ENCODE measurements around the gene TNIK. TPM values are rescaled to one million over a fixed set of nuclear protein-coding genes. Genes with fewer than 3 reads are reported as not detected.
A peak's percentile ranks its signal among the peaks of the same experiment; 100 is the strongest.

The TNIK gene
- total and polyA plus RNA-seq, 5 donors: 8.1 to 27.4 (median 21.6) TPM

DNA sequence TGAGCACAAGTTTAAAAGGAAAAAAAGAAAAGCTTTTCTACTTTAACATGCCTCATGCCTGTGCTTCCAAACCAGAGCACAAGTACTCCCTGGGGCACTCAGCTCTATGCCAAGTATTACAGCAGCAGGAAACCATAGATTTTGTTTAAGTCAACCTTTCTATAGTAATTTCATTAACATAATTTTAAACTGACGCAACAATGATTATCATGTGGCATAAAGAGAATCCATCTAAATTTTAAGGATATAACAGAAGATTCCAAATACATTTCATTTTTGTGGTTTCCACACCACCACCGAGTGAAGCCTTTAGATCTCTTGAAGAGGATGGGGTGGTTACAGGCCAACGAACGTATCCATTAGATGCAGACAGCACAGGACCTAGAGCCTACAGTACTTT, 112.1 kb downstream of the TNIK start:
- Histone ChIP-seq H3K9me3 (ENCODE audit: control insufficient read depth, low read length) (no peaks in the 10 kb centered on the region), H3K27me3 (ENCODE audit: control insufficient read depth, insufficient read depth) (no peaks in the 10 kb centered on the region), H3K4me3 (ENCODE audit: low read length) (no peak overlapping the region), H3K4me1 (ENCODE audit: control insufficient read depth, insufficient read depth, low read length) (peaks cover 11% of the 10 kb centered on the region), H3K27ac (ENCODE audit: low read length) (no peak overlapping the region)
- DNase-seq: no peak
- no peak for ATAC-seq
- intact Hi-C loops (cut with DNase I): no loop called here
- 59% methylated on average over 4 of the region's 4 CpGs for WGBS

DNA sequence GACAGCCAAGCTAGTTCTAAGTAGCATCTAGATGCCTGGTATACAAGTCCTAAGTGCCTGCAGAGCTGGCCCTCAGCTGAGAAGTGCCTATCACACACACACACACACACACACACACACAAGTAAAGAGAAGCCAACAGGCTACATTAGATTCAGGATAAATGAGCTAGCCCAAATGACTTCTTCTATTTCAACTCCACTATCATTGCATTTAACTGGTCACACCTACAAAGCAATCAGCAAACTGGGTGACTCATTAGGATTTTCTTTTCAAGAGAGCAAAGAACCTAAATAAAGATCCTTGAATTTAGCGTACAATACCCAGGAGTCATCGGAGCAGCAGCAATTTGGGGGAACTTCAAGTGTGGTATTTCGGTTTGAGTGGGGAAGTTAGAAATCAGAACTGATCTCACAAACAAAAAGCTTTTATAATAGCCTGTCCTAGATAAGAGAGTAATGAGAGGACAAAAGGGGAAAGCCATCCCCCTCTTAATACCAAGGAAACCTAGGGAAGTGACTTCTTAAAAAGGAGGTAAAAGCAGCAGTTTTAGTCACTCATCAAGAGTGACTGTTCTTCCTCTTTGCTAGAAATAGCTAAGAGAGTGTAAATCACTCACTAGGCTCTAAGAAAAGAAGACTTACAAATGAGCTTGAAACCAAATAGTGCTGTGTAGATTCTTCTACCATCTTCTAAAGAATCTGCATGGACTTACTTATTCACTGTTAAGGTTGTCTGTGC, 112.7 kb downstream of the TNIK start:
- H3K27me3 ChIP-seq (ENCODE audit: control insufficient read depth, insufficient read depth): no peaks in the 10 kb centered on the region
- 44% methylated on average over 3 of the region's 3 CpGs for WGBS
- peak overlapping the region; percentile 27 for H3K27ac ChIP-seq (ENCODE audit: low read length)
- DNase-seq: no peak
- no peak overlapping the region for H3K4me3 ChIP-seq (ENCODE audit: low read length)
- peak; percentile 23 to 36 for ATAC-seq
- intact Hi-C loops (cut with DNase I): no loop called here
- peaks cover 11% of the 10 kb centered on the region for H3K4me1 ChIP-seq (ENCODE audit: control insufficient read depth, insufficient read depth, low read length)
- H3K9me3 ChIP-seq (ENCODE audit: control insufficient read depth, low read length): no peaks in the 10 kb centered on the region

DNA sequence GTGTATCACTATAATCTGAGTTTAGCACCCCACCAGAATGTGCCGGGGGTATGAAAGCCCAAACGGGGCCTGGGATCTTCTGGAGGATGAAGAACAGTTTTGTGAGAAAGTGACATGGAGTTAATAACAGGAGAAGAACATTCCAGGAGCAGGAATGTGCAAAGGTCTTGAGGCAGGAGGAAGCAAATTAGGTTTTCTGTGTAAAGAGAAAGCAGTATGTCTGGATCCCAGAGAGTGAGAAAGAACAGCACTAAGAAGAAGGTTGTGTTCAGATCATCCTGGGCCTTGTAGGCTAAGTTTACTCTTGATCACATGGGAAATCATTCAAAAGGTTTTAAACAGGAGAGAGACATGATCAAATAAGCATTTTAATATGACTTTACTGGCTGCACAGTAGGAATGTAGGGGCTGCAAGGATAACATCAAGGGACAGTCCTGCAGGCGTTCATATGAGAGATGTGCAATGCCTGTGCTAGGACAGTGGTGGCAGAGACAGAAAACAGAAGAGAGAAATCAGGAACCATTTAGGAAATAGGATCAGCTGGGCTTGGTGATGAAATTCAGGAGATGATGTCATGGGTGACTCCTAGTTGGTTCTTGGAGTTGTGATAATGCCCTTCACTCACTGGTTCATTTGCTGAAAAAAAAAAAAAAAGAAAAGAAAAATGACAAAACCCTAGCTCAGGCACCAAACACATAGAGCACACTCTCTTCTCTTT, 113.5 kb downstream of the TNIK start:
- intact Hi-C loops (cut with DNase I): no loop called here
- WGBS: 81% methylated on average over 3 of the region's 3 CpGs
- no peaks in the 10 kb centered on the region for H3K27me3 ChIP-seq (ENCODE audit: control insufficient read depth, insufficient read depth)
- H3K4me3 ChIP-seq (ENCODE audit: low read length): no peak overlapping the region
- H3K9me3 ChIP-seq (ENCODE audit: control insufficient read depth, low read length): no peaks in the 10 kb centered on the region
- H3K27ac ChIP-seq (ENCODE audit: low read length): no peak overlapping the region
- DNase-seq (no peak), ATAC-seq (peak; percentile 68 to 71)
- H3K4me1 ChIP-seq (ENCODE audit: control insufficient read depth, insufficient read depth, low read length): peaks cover 8% of the 10 kb centered on the region

DNA sequence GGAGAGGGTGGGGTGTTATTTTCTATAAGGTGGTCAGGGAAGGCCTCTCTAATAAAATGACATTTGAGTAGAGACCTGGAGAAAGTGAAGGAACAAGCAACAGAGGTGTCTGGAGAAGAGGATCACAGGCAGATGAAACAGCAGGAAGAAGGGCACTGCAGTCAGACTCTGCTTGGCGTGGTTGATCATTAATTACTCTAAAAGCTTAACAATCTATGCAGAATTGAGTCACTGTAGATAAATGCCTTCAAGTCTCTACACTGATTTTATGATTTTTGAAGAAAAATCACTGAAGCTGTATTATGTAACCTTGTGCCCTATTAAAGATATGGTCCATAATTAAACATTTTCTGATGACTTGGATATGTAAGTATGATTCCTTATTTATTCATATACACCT, 114.2 kb downstream of the TNIK start:
- 87% methylated on average over 1 of the region's 1 CpG for WGBS

DNA sequence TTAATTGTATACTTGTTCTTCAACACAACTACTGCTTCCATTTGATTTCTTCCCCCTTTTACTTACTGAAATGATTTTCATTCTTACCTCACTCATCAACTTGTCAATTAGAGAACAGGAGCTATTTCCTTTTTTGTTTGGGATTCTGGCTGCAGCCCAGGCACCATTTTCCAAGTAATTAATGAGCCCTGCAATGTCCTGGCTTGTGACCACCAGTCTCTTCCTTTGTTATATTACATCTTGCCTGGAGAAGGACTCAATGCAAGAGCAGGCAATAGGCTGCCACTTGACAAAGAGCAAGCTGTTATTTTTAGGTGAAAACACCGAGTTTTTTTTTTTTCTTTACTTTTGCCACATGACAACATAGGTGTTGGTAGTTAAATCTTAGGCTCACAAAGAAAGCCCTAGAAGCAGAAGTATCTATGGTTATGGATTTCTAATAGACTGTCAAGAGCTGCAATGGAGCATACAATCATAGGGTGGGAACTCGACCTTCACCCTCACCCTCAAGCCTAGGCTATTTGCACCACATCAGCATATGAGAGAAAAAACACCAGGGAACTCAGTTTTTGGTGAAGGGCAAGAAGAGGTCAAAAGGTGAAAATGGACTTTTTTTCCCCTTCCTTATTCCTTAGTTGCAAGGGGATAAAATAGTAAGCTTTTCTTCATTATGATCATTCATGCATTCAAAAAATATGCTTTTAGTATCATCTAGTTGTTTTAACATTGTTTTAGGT, 114.9 kb downstream of the TNIK start:
- ATAC-seq (no peak), DNase-seq (no peak)
- H3K9me3 ChIP-seq (ENCODE audit: control insufficient read depth, low read length): no peaks in the 10 kb centered on the region
- no peak overlapping the region for H3K27ac ChIP-seq (ENCODE audit: low read length)
- whole genome bisulfite sequencing: 65% methylated on average over 2 of the region's 2 CpGs
- no peaks in the 10 kb centered on the region for H3K27me3 ChIP-seq (ENCODE audit: control insufficient read depth, insufficient read depth)
- peaks cover 7% of the 10 kb centered on the region for H3K4me1 ChIP-seq (ENCODE audit: control insufficient read depth, insufficient read depth, low read length)
- intact Hi-C loops (cut with DNase I): no loop called here
- H3K4me3 ChIP-seq (ENCODE audit: low read length): no peak overlapping the region

More for the DNA sequence above, 114.2 kb downstream of the TNIK start:
- Histone ChIP-seq H3K27ac (ENCODE audit: low read length) (no peak overlapping the region), H3K27me3 (ENCODE audit: control insufficient read depth, insufficient read depth) (no peaks in the 10 kb centered on the region), H3K9me3 (ENCODE audit: control insufficient read depth, low read length) (no peaks in the 10 kb centered on the region), H3K4me3 (ENCODE audit: low read length) (no peak overlapping the region), H3K4me1 (ENCODE audit: control insufficient read depth, insufficient read depth, low read length) (peaks cover 7% of the 10 kb centered on the region)
- DNase-seq: no peak
- intact Hi-C loops (cut with DNase I): no loop called here
- ATAC-seq: no peak

DNA sequence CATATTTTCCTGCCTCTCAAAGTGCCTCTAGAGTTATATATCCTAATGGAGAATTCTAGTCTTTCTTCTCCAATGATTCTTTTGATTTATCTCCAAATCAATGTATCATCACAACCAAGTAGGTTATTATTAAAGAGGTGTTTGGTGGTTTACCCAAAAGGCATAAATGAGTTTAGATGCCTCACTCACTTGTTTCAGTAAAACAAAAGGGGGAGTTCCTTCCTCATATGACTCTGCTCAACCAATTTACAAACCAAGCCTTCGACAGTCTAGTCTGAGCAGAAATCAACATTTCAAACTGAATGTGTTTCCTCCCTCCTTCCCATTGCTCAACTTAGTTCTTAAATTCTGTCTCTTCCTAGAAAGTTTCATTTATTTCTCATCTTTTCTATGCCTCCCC, 116.5 kb downstream of the TNIK start:
- Histone ChIP-seq H3K4me3 (ENCODE audit: low read length) (no peak overlapping the region), H3K27me3 (ENCODE audit: control insufficient read depth, insufficient read depth) (no peaks in the 10 kb centered on the region), H3K27ac (ENCODE audit: low read length) (no peak overlapping the region), H3K4me1 (ENCODE audit: control insufficient read depth, insufficient read depth, low read length) (peaks cover 7% of the 10 kb centered on the region), H3K9me3 (ENCODE audit: control insufficient read depth, low read length) (no peaks in the 10 kb centered on the region)
- DNase-seq (no peak), ATAC-seq (no peak)
- intact Hi-C loops (cut with DNase I): no loop called here
- 74% methylated on average over 1 of the region's 1 CpG for WGBS

DNA sequence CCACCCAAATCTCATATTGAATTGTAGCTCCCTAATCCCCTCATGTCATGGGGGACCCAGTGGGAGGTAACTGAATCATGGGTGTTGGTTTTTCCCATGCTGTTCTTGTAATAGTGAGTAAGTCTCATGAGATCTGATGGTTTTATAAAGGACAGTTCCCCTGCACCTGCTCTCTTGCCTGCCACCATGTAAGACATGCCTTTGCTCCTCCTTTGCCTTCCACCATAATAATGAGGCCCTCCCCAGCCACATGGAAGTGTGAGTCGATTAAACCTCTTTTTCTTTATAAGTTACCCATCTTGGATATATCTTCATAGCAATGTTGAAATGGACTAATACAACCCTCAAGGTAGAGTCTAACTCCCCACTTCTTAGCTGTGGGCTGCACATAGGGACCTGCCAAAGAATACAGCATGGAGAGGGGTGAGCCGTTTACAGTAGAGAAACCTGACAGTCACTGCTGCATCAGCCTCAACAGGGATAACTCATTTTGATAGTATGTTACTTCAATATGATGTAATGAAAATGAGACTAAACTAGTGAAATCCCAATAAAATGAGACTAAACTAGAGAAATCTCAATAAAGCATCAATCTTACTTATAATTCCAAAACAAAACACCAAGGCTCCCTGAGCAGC, 117.3 kb downstream of the TNIK start:
- H3K27me3 ChIP-seq (ENCODE audit: control insufficient read depth, insufficient read depth): no peaks in the 10 kb centered on the region
- H3K27ac ChIP-seq (ENCODE audit: low read length): no peak overlapping the region
- DNase-seq (no peak), ATAC-seq (no peak)
- no peaks in the 10 kb centered on the region for H3K9me3 ChIP-seq (ENCODE audit: control insufficient read depth, low read length)
- WGBS: 92% methylated on average over 2 of the region's 2 CpGs
- no peak overlapping the region for H3K4me3 ChIP-seq (ENCODE audit: low read length)
- intact Hi-C loops (cut with DNase I): no loop called here
- peaks cover 7% of the 10 kb centered on the region for H3K4me1 ChIP-seq (ENCODE audit: control insufficient read depth, insufficient read depth, low read length)

DNA sequence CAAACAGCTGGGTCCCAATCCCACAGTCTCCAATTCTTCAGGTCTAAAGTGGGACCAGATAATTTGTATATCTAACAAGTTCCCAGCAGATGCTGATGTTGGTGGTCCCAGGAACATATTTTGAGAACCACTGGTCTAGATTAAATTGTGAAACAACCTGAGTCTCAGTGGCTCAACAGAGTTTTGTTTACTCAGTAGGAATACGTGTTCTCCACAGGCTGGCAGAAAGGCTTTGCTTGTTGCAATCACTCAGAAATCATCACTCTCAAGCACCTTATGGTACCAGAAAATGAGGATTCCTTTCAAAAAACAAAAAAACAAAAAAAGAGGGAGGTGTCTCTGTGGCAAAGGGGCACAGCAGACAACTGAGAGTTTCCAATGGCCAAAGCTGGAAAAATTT, 118.0 kb downstream of the TNIK start:
- peaks cover 4% of the 10 kb centered on the region for H3K4me1 ChIP-seq (ENCODE audit: control insufficient read depth, insufficient read depth, low read length)
- intact Hi-C loops (cut with DNase I): no loop called here
- no peak for DNase-seq
- H3K4me3 ChIP-seq (ENCODE audit: low read length): no peak overlapping the region
- H3K27ac ChIP-seq (ENCODE audit: low read length): no peak overlapping the region
- no peak for ATAC-seq
- no peaks in the 10 kb centered on the region for H3K9me3 ChIP-seq (ENCODE audit: control insufficient read depth, low read length)
- WGBS: 97% methylated on average over 1 of the region's 1 CpG
- no peaks in the 10 kb centered on the region for H3K27me3 ChIP-seq (ENCODE audit: control insufficient read depth, insufficient read depth)

DNA sequence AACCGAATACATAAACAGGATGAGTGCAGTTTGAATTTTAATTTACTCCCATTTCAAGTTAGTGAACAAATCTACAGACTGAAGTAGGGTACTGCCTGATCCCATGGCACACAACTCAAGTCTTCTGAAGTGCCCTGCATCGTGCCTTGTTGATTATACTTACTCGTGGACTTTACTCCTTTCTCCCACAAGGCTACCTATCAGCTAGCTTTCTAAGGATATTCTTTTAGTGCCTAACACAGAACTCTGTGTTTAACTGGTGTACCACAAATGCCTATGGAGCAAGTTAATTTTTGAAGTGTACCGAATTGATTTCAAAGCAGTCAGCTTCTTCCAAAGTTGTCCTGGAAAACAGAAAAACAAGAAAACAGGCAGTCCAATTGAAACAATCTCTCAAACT, 119.8 kb downstream of the TNIK start:
- DNase-seq (no peak), ATAC-seq (no peak)
- Histone ChIP-seq H3K4me3 (ENCODE audit: low read length) (no peak overlapping the region), H3K4me1 (ENCODE audit: control insufficient read depth, insufficient read depth, low read length) (no peaks in the 10 kb centered on the region), H3K27me3 (ENCODE audit: control insufficient read depth, insufficient read depth) (no peaks in the 10 kb centered on the region), H3K9me3 (ENCODE audit: control insufficient read depth, low read length) (no peaks in the 10 kb centered on the region), H3K27ac (ENCODE audit: low read length) (no peak overlapping the region)
- WGBS: 88% methylated on average over 4 of the region's 4 CpGs
- intact Hi-C loops (cut with DNase I): no loop called here

DNA sequence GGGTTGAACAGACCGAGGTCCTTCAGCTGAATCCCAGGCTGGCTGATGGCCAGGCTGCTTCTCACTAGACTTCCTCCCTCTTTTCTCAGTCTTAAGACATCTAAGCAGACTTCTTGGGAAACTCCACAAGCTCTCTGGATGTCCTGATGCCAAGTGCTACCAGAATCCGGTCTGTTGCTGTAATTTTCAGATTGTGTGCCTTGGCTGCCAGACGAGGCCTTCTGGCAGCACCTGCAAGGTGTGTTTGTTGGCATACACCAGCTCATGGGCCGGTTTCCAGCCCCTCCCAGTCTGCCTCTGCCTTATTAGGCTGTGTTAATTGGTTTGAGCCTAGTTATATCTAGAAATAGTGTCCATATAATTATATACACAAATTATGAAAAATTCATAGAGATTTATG, 120.6 kb downstream of the TNIK start:
- no peak overlapping the region for H3K4me3 ChIP-seq (ENCODE audit: low read length)
- ATAC-seq (no peak), DNase-seq (no peak)
- no peaks in the 10 kb centered on the region for H3K27me3 ChIP-seq (ENCODE audit: control insufficient read depth, insufficient read depth)
- intact Hi-C loops (cut with DNase I): no loop called here
- WGBS: 56% methylated on average over 4 of the region's 4 CpGs
- H3K27ac ChIP-seq (ENCODE audit: low read length): no peak overlapping the region
- no peaks in the 10 kb centered on the region for H3K4me1 ChIP-seq (ENCODE audit: control insufficient read depth, insufficient read depth, low read length)
- no peaks in the 10 kb centered on the region for H3K9me3 ChIP-seq (ENCODE audit: control insufficient read depth, low read length)

DNA sequence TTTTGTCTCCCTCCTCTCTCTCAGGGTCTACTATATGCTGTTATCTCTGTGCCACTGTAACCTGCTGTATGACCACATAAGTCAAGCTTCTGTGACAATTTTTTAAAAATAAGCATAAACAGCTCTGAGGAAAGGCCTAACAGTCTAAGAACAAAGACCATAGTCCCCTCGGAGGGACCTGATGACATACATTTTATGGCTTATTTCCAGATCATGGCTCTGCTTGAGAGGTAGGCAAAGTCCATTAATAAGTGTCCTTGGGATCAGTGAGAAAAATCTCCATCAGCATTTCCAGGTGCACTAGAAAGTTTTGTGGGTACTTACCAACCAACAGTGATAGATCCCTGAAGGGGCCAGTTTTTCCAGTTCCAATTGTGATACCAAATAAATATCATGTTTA, 123.8 kb downstream of the TNIK start:
- DNase-seq (no peak), ATAC-seq (no peak)
- Histone ChIP-seq H3K27ac (ENCODE audit: low read length) (no peak overlapping the region), H3K4me1 (ENCODE audit: control insufficient read depth, insufficient read depth, low read length) (peaks cover 6% of the 10 kb centered on the region), H3K4me3 (ENCODE audit: low read length) (no peak overlapping the region), H3K9me3 (ENCODE audit: control insufficient read depth, low read length) (no peaks in the 10 kb centered on the region), H3K27me3 (ENCODE audit: control insufficient read depth, insufficient read depth) (no peaks in the 10 kb centered on the region)
- intact Hi-C loops (cut with DNase I): no loop called here
- 57% methylated on average over 1 of the region's 1 CpG for WGBS
